NB4 (cell line): ENCODE data around the gene CADM3.

Experiments
- CTCF ChIP-seq: IDR thresholded peaks from one replicate; pipeline ENCODE4 v1.5.1; 2012; ENCODE audit warnings: low read depth, low read length
- MYC ChIP-seq: IDR thresholded peaks from 2 replicates; pipeline ENCODE4 v1.6.1; 2011; ENCODE audit warnings: low read depth, low read length
- POLR2A ChIP-seq: IDR thresholded peaks from 2 replicates; pipeline ENCODE4 v1.6.1; 2011; ENCODE audit warnings: mild to moderate bottlenecking; ENCODE audit not compliant: insufficient read length; ENCODE audit errors: extremely low read depth
- TF ChIP-seq, protein P1 (sequence below): IDR thresholded peaks from 2 replicates; pipeline ENCODE4 v1.6.1; 2011; ENCODE audit warnings: low read depth, low read length

DNA sequence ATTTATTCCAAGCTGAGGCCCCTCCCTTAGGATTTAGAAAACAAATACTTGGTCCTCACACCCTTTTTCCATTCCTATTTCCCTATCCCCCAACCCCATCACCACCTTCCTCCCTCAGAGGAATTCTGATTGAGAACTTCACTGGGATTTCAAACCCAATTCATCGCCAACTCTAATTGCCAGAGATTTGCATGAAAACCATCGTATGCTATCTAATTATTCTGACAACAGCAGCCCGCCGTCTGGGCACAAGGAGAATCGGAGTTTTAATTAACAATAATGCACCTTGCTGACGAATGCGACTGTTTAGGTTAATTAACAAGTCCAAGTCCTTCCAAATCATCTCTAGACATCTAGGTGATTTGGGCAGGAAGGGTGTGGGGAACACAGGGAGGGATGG, 37.6 kb downstream of the CADM3 start:
- TF ChIP-seq CTCF (no peak), POLR2A (no peak), MYC (no peak)
- TF ChIP-seq, protein P1, sequence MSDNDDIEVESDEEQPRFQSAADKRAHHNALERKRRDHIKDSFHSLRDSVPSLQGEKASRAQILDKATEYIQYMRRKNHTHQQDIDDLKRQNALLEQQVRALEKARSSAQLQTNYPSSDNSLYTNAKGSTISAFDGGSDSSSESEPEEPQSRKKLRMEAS: no peak
